RWPE1 (cell line): ENCODE measurements around the gene POLA1.

Experiments used
- CTCF ChIA-PET: fragments of 350-600 bp; sonication (Branson Sonifier 250); formaldehyde crosslinking; extraction: SDS; loops from one replicate; lab custom pipeline; 2021; lab: Yijun Ruan, JAX
- POLR2A ChIA-PET: fragments of 400-600 bp; formaldehyde crosslinking; extraction: SDS; loops from one replicate; lab custom pipeline; 2020; ENCODE audit warnings: antibody characterized with exemption; ENCODE audit not compliant: low non-redundant PET; lab: Yijun Ruan, JAX
- DNase-seq: peaks from one replicate; pipeline ENCODE4 v3.0.0; 2012; ENCODE audit warnings: low spot score
- H3K27ac ChIP-seq: fragments of 450-650 bp; 2 replicates; pipeline ENCODE4 v1.5.1; 2017
- TF ChIP-seq, protein P1 (sequence below): fragments of 450-650 bp; conservative IDR thresholded peaks from 2 replicates; pipeline ENCODE4 v1.5.1; 2017; ENCODE audit warnings: low read depth, mild to moderate bottlenecking

The POLA1 gene

DNA sequence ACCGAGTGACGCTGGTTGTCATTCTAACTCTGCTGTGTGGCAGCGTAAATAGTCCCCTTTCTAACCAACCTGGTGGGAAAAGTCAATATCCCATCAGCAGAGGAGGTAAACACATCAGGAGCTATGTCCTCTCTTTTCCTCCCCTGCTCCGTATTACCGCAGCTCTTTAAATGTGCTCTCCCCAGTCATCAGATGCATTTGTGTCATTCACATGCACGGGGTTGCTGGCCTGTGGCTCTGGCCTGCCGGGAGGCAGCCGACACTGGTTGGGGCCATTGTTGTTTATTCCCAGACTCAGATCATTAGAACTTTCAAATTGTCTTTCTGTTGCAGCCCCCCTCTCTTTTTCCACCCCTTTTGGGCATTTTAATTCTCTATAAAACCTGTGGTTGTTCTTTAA lies 300.2 kb downstream of the POLA1 start:
- POLR2A ChIA-PET: no interaction called here
- no peak overlapping the region for H3K27ac ChIP-seq
- TF ChIP-seq, protein P1, sequence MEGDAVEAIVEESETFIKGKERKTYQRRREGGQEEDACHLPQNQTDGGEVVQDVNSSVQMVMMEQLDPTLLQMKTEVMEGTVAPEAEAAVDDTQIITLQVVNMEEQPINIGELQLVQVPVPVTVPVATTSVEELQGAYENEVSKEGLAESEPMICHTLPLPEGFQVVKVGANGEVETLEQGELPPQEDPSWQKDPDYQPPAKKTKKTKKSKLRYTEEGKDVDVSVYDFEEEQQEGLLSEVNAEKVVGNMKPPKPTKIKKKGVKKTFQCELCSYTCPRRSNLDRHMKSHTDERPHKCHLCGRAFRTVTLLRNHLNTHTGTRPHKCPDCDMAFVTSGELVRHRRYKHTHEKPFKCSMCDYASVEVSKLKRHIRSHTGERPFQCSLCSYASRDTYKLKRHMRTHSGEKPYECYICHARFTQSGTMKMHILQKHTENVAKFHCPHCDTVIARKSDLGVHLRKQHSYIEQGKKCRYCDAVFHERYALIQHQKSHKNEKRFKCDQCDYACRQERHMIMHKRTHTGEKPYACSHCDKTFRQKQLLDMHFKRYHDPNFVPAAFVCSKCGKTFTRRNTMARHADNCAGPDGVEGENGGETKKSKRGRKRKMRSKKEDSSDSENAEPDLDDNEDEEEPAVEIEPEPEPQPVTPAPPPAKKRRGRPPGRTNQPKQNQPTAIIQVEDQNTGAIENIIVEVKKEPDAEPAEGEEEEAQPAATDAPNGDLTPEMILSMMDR: no peak
- no peak for DNase-seq
- CTCF ChIA-PET: no interaction called here

GRCh38 chrX:24996096-24996709 lies 302.5 kb downstream of the POLA1 start:
- TF ChIP-seq, protein P1: no peak
- no peak overlapping the region for H3K27ac ChIP-seq
- CTCF ChIA-PET: no interaction called here
- no peak for DNase-seq
- POLR2A ChIA-PET: no interaction called here

- ChIA-PET POLR2A (no interaction called here), CTCF (interaction anchor here (0.6 kb wide), 1 partner anchor 268 kb away, joined by 3 read pairs; no protein-coding TSS in a partner anchor)
- TF ChIP-seq, protein P1: no peak
- DNase-seq: no peak
- no peak overlapping the region for H3K27ac ChIP-seq
These were observed 305.8 kb downstream of the POLA1 start for GRCh38 chrX:24999511-24999910.

GRCh38 chrX:25001808-25002660 lies 308.3 kb downstream of the POLA1 start:
- POLR2A ChIA-PET: no interaction called here
- CTCF ChIA-PET: no interaction called here
- TF ChIP-seq, protein P1: no peak
- DNase-seq: no peak
- H3K27ac ChIP-seq: no peak overlapping the region

DNA sequence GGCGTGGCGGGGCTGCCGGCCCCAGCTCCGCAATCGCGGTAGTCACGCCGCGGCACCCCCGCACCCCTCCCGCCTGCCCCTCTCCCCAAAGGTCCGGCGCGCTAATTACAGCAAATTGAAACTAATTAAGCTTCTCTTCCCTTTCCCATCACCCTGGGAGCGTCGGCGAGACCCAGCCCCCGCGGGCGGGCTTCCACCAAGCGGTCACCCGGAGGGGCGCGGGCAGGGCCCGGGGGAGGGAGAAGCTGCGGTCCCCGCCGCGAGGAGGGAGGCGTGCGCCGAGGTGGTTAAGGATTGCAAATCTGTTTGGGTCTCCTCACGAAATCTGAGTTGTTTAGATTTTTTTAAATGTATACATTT lies 308.9 kb downstream of the POLA1 start:
- H3K27ac ChIP-seq: no peak overlapping the region
- ChIA-PET CTCF (no interaction called here), POLR2A (no interaction called here)
- no peak for DNase-seq
- TF ChIP-seq, protein P1: no peak

- H3K27ac ChIP-seq: no peak overlapping the region
- TF ChIP-seq, protein P1: no peak
- CTCF ChIA-PET: no interaction called here
- DNase-seq: no peak
- POLR2A ChIA-PET: no interaction called here
These were observed 309.5 kb downstream of the POLA1 start for GRCh38 chrX:25003066-25003849.
